22Rv1 (cell line): ENCODE measurements around the gene TSC22D4.

Experiments
- H3K27ac ChIP-seq: fragments of 450-650 bp; 2 replicates; pipeline ENCODE4 v1.5.1; 2017
- CTCF ChIP-seq: fragments of 450-650 bp; IDR thresholded peaks from 2 replicates; pipeline ENCODE4 v1.5.1; 2017; ENCODE audit warnings: mild to moderate bottlenecking
- ZFX ChIP-seq: fragments of 450-650 bp; IDR thresholded peaks from 2 replicates; pipeline ENCODE4 v1.6.1; 2017; ENCODE audit warnings: antibody characterized with exemption, borderline replicate concordance

The TSC22D4 gene

GRCh38 chr7:100469227-100470044, 9.6 kb downstream of the TSC22D4 start:
- TF ChIP-seq ZFX (no peak), CTCF (peak; percentile 99)
- H3K27ac ChIP-seq, result peak overlapping the region; percentile 31; the same call in 1 of the 2 replicates

GRCh38 chr7:100467638-100468373, 11.2 kb downstream of the TSC22D4 start:
- TF ChIP-seq CTCF (no peak), ZFX (no peak)
- no peak overlapping the region for H3K27ac ChIP-seq

- TF ChIP-seq CTCF, result no peak
- no peak for TF ChIP-seq ZFX
- H3K27ac ChIP-seq, result no peak overlapping the region
These were observed 12.1 kb downstream of the TSC22D4 start for GRCh38 chr7:100466653-100467605.

GRCh38 chr7:100465702-100466311, 13.2 kb downstream of the TSC22D4 start:
- 0 out of 2 replicates have a peak overlapping the region, but pooled peaks have one; percentile 16 for H3K27ac ChIP-seq
- TF ChIP-seq ZFX (no peak), CTCF (peak; percentile 24)

- TF ChIP-seq ZFX (no peak), CTCF (no peak)
- H3K27ac ChIP-seq, result 0 out of 2 replicates have a peak overlapping the region, but pooled peaks have one; percentile 16
These were observed 13.7 kb downstream of the TSC22D4 start for GRCh38 chr7:100465299-100465698.

GRCh38 chr7:100464791-100465190, 14.2 kb downstream of the TSC22D4 start:
- TF ChIP-seq ZFX (no peak), CTCF (no peak)

More at GRCh38 chr7:100464791-100465190, 14.2 kb downstream of the TSC22D4 start:
- no peak overlapping the region for H3K27ac ChIP-seq
